ENCODE data around the gene CMSS1. TPM values are rescaled to one million over a fixed set of nuclear protein-coding genes. Genes with fewer than 3 reads are reported as not detected.

The CMSS1 gene
- total RNA-seq, 5 donors from 2014 or later (not counting 1 experiment from before 2014, with no cell fraction given) = 16.2 to 22.0 (median 18.3) TPM

- H3K36me3 ChIP-seq (ENCODE audit: control insufficient read depth in 2 of 2, extremely low read depth in 1 of 2, insufficient read depth in 1 of 2, low read length in 1 of 2) = no peaks in the 10 kb centered on the region
- ChIA-PET CTCF (no interaction called here), POLR2A (no interaction called here)
- no peaks in the 10 kb centered on the region for H3K9me3 ChIP-seq
- Mint-ChIP-seq H3K27me3 (no peaks in the 10 kb centered on the region), H3K4me1 (peaks cover 18 to 24% (median 20%) of the 10 kb centered on the region in 3 donors), H3K27ac (peak overlapping the region; percentile 33 to 91), H3K9me3 (no peaks in the 10 kb centered on the region), H3K4me3 (peak overlapping the region; percentile 44 to 59 (median 46)), H3K36me3 (no peaks in the 10 kb centered on the region)
- peak overlapping the region in 1 of 2 donors; percentile 28 for H3K4me3 ChIP-seq (ENCODE audit: control insufficient read depth in 1 of 2, extremely low read depth in 1 of 2, low read length in 1 of 2)
- ATAC-seq (replicated peaks in 1 of 4) (peak; percentile 55 to 87 (median 72)), DNase-seq (peak in 1 of 35 experiments; percentile 44)
- H3K4me1 ChIP-seq (ENCODE audit: control insufficient read depth in 1 of 2, extremely low read depth in 1 of 2, insufficient read depth in 2 of 2, low read length in 2 of 2) = peaks cover 5 to 13% of the 10 kb centered on the region in 2 experiments
- no CpG with 5 or more reads among the region's 2 CpGs for WGBS (ENCODE audit: insufficient coverage)
- H3K27ac ChIP-seq (ENCODE audit: low read length) = peak overlapping the region; percentile 55
- H3K27me3 ChIP-seq (replicated peaks in 1 of 2; ENCODE audit: control insufficient read depth in 2 of 2, extremely low read depth in 1 of 2, insufficient read depth in 2 of 2, low read length in 1 of 2) = no peaks in the 10 kb centered on the region
Observed at GRCh38 chr3:100209948-100210771, 392.5 kb downstream of the CMSS1 start.

- no peaks in the 10 kb centered on the region for H3K27me3 ChIP-seq (replicated peaks in 1 of 2; ENCODE audit: control insufficient read depth in 2 of 2, extremely low read depth in 1 of 2, insufficient read depth in 2 of 2, low read length in 1 of 2)
- Mint-ChIP-seq H3K4me3 (peak overlapping the region in 2 of 3 donors; percentile 44 to 46), H3K9me3 (no peaks in the 10 kb centered on the region), H3K4me1 (peaks cover 18 to 24% (median 20%) of the 10 kb centered on the region in 3 donors), H3K36me3 (no peaks in the 10 kb centered on the region), H3K27me3 (peaks cover 0 to under 1% of the 10 kb centered on the region in 2 donors), H3K27ac (peak overlapping the region; percentile 33 to 91)
- ChIA-PET CTCF (no interaction called here), POLR2A (no interaction called here)
- no peak overlapping the region for H3K4me3 ChIP-seq (ENCODE audit: control insufficient read depth in 1 of 2, extremely low read depth in 1 of 2, low read length in 1 of 2)
- H3K4me1 ChIP-seq (ENCODE audit: control insufficient read depth in 1 of 2, extremely low read depth in 1 of 2, insufficient read depth in 2 of 2, low read length in 2 of 2) = peaks cover 5 to 13% of the 10 kb centered on the region in 2 experiments
- H3K27ac ChIP-seq (ENCODE audit: low read length) = peak overlapping the region; percentile 55
- peak in 5 of 35 experiments; percentile 0 to 58 (median 6) for DNase-seq
- WGBS (ENCODE audit: insufficient coverage) = no CpG with 5 or more reads among the region's 3 CpGs
- H3K9me3 ChIP-seq = no peaks in the 10 kb centered on the region
- H3K36me3 ChIP-seq (ENCODE audit: control insufficient read depth in 2 of 2, extremely low read depth in 1 of 2, insufficient read depth in 1 of 2, low read length in 1 of 2) = no peaks in the 10 kb centered on the region
- ATAC-seq (replicated peaks in 1 of 4) = peak in 1 of 4 experiments; percentile 74
Observed at GRCh38 chr3:100210772-100211135, 393.1 kb downstream of the CMSS1 start.

- 95% methylated on average over 4 of the region's 7 CpGs for WGBS (ENCODE audit: insufficient coverage)
- no peaks in the 10 kb centered on the region for H3K27me3 ChIP-seq (replicated peaks in 1 of 2; ENCODE audit: control insufficient read depth in 2 of 2, extremely low read depth in 1 of 2, insufficient read depth in 2 of 2, low read length in 1 of 2)
- Mint-ChIP-seq H3K36me3 (no peaks in the 10 kb centered on the region), H3K4me3 (no peak overlapping the region), H3K27ac (no peak overlapping the region), H3K27me3 (peaks cover 5 to 7% of the 10 kb centered on the region in 2 donors), H3K9me3 (peaks cover 0 to 5% (median 4%) of the 10 kb centered on the region in 3 donors), H3K4me1 (peaks cover 17 to 20% (median 18%) of the 10 kb centered on the region in 3 donors)
- ATAC-seq (replicated peaks in 1 of 4) (no peak), DNase-seq (no peak)
- CTCF ChIA-PET = interaction anchor here in 1 of 2 donors (0.5 to 0.6 kb wide), 2 partner anchors 43 to 121 kb away, joined by 3 to 9 read pairs; partner anchors contain the start of gene NIT2
- no peaks in the 10 kb centered on the region for H3K9me3 ChIP-seq
- no peak overlapping the region for H3K27ac ChIP-seq (ENCODE audit: low read length)
- H3K4me1 ChIP-seq (ENCODE audit: control insufficient read depth in 1 of 2, extremely low read depth in 1 of 2, insufficient read depth in 2 of 2, low read length in 2 of 2) = peaks cover 5 to 13% of the 10 kb centered on the region in 2 experiments
- H3K36me3 ChIP-seq (ENCODE audit: control insufficient read depth in 2 of 2, extremely low read depth in 1 of 2, insufficient read depth in 1 of 2, low read length in 1 of 2) = no peaks in the 10 kb centered on the region
- POLR2A ChIA-PET = no interaction called here
- no peak overlapping the region for H3K4me3 ChIP-seq (ENCODE audit: control insufficient read depth in 1 of 2, extremely low read depth in 1 of 2, low read length in 1 of 2)
Observed at GRCh38 chr3:100213891-100214573, 396.4 kb downstream of the CMSS1 start.

- Mint-ChIP-seq H3K27me3 (peaks cover 5 to 7% of the 10 kb centered on the region in 2 donors), H3K9me3 (peaks cover 4 to 9% (median 9%) of the 10 kb centered on the region in 3 donors), H3K4me3 (no peak overlapping the region), H3K4me1 (peaks cover 17% of the 10 kb centered on the region in 3 donors), H3K27ac (no peak overlapping the region), H3K36me3 (no peaks in the 10 kb centered on the region)
- POLR2A ChIA-PET = no interaction called here
- CTCF ChIA-PET = interaction anchor here (0.6 kb wide), 2 partner anchors 120 to 499 kb away, joined by 3 to 9 read pairs; partner anchors contain the start of gene NIT2 (in 1 of the 2)
- ATAC-seq (replicated peaks in 1 of 4) (no peak), DNase-seq (no peak)
- WGBS (ENCODE audit: insufficient coverage) = 93% methylated on average over 2 of the region's 5 CpGs
- Histone ChIP-seq H3K4me3 (ENCODE audit: control insufficient read depth in 1 of 2, extremely low read depth in 1 of 2, low read length in 1 of 2) (no peak overlapping the region), H3K9me3 (no peaks in the 10 kb centered on the region), H3K4me1 (ENCODE audit: control insufficient read depth in 1 of 2, extremely low read depth in 1 of 2, insufficient read depth in 2 of 2, low read length in 2 of 2) (peaks cover 5 to 12% of the 10 kb centered on the region in 2 experiments), H3K27me3 (replicated peaks in 1 of 2; ENCODE audit: control insufficient read depth in 2 of 2, extremely low read depth in 1 of 2, insufficient read depth in 2 of 2, low read length in 1 of 2) (no peaks in the 10 kb centered on the region), H3K36me3 (ENCODE audit: control insufficient read depth in 2 of 2, extremely low read depth in 1 of 2, insufficient read depth in 1 of 2, low read length in 1 of 2) (no peaks in the 10 kb centered on the region), H3K27ac (ENCODE audit: low read length) (no peak overlapping the region)
Observed at GRCh38 chr3:100214574-100214964, 396.9 kb downstream of the CMSS1 start.

- H3K9me3 ChIP-seq = no peaks in the 10 kb centered on the region
- no peaks in the 10 kb centered on the region for H3K4me1 Mint-ChIP-seq
- peaks cover 4 to 12% (median 9%) of the 10 kb centered on the region in 3 donors for H3K9me3 Mint-ChIP-seq
- H3K4me3 Mint-ChIP-seq = no peak overlapping the region
- no peak overlapping the region for H3K27ac ChIP-seq (ENCODE audit: low read length)
- no peaks in the 10 kb centered on the region for H3K36me3 ChIP-seq (ENCODE audit: control insufficient read depth in 2 of 2, extremely low read depth in 1 of 2, insufficient read depth in 1 of 2, low read length in 1 of 2)
- no peak overlapping the region for H3K27ac Mint-ChIP-seq
- no peaks in the 10 kb centered on the region for H3K4me1 ChIP-seq (ENCODE audit: control insufficient read depth in 1 of 2, extremely low read depth in 1 of 2, insufficient read depth in 2 of 2, low read length in 2 of 2)
- H3K27me3 Mint-ChIP-seq = peaks cover 5 to 11% of the 10 kb centered on the region in 2 donors
- no peaks in the 10 kb centered on the region for H3K27me3 ChIP-seq (replicated peaks in 1 of 2; ENCODE audit: control insufficient read depth in 2 of 2, extremely low read depth in 1 of 2, insufficient read depth in 2 of 2, low read length in 1 of 2)
- no peaks in the 10 kb centered on the region for H3K36me3 Mint-ChIP-seq
- POLR2A ChIA-PET = no interaction called here
- no peak overlapping the region for H3K4me3 ChIP-seq (ENCODE audit: control insufficient read depth in 1 of 2, extremely low read depth in 1 of 2, low read length in 1 of 2)
- no peak for DNase-seq
- no CpG with 5 or more reads among the region's 1 CpG for WGBS (ENCODE audit: insufficient coverage)
- ATAC-seq (replicated peaks in 1 of 4) = no peak
- CTCF ChIA-PET = interaction anchor here in 1 of 2 donors (0.5 kb wide), 1 partner anchor 108 kb away, joined by 3 read pairs; no protein-coding TSS in a partner anchor
Observed at GRCh38 chr3:100216713-100217112, 399.1 kb downstream of the CMSS1 start.

- H3K9me3 ChIP-seq = no peaks in the 10 kb centered on the region
- Mint-ChIP-seq H3K9me3 (peaks cover 4 to 12% (median 9%) of the 10 kb centered on the region in 3 donors), H3K4me1 (no peaks in the 10 kb centered on the region), H3K4me3 (no peak overlapping the region), H3K36me3 (no peaks in the 10 kb centered on the region), H3K27me3 (peaks cover under 1 to 9% of the 10 kb centered on the region in 2 donors), H3K27ac (no peak overlapping the region)
- POLR2A ChIA-PET = interaction anchor here (0.6 to 0.7 kb wide), 2 partner anchors 50 to 1651 kb away, joined by 4 to 5 read pairs; no protein-coding TSS in a partner anchor
- DNase-seq = no peak
- no peak overlapping the region for H3K4me3 ChIP-seq (ENCODE audit: control insufficient read depth in 1 of 2, extremely low read depth in 1 of 2, low read length in 1 of 2)
- H3K27me3 ChIP-seq (replicated peaks in 1 of 2; ENCODE audit: control insufficient read depth in 2 of 2, extremely low read depth in 1 of 2, insufficient read depth in 2 of 2, low read length in 1 of 2) = no peaks in the 10 kb centered on the region
- H3K27ac ChIP-seq (ENCODE audit: low read length) = no peak overlapping the region
- CTCF ChIA-PET = interaction anchor here in 1 of 2 donors (0.7 kb wide), 1 partner anchor 33 kb away, joined by 14 read pairs; no protein-coding TSS in a partner anchor
- no CpG with 5 or more reads among the region's 1 CpG for WGBS (ENCODE audit: insufficient coverage)
- ATAC-seq (replicated peaks in 1 of 4) = no peak
- H3K36me3 ChIP-seq (ENCODE audit: control insufficient read depth in 2 of 2, extremely low read depth in 1 of 2, insufficient read depth in 1 of 2, low read length in 1 of 2) = no peaks in the 10 kb centered on the region
- no peaks in the 10 kb centered on the region for H3K4me1 ChIP-seq (ENCODE audit: control insufficient read depth in 1 of 2, extremely low read depth in 1 of 2, insufficient read depth in 2 of 2, low read length in 2 of 2)
Observed at GRCh38 chr3:100221159-100221558, 403.5 kb downstream of the CMSS1 start.
